Left renal pelvis (tissue), 4 donors: ENCODE data around the gene RBPJ. TPM values are rescaled to one million over a fixed set of nuclear protein-coding genes. Genes with fewer than 3 reads are reported as not detected.

ENCODE experiments used
- DNase-seq, 4 donors: peaks; one replicate each; pipeline ENCODE4 v3.0.0-alpha.2; 2013; ENCODE audit warnings: low read depth in 4 of 4, low spot score in 3 of 4
- polyA plus RNA-seq, 4 donors: library from polyadenylated mRNA; unstranded; fragments of 120-200 nt; gene quantifications; one replicate each; pipeline ENCODE4 v1.2.1, GENCODE V29; 2013; ENCODE audit not compliant: insufficient read length in 4 of 4

RBPJ gene
- polyA plus RNA-seq, 4 donors, result 80.2 to 106 (median 85.4) TPM

DNA sequence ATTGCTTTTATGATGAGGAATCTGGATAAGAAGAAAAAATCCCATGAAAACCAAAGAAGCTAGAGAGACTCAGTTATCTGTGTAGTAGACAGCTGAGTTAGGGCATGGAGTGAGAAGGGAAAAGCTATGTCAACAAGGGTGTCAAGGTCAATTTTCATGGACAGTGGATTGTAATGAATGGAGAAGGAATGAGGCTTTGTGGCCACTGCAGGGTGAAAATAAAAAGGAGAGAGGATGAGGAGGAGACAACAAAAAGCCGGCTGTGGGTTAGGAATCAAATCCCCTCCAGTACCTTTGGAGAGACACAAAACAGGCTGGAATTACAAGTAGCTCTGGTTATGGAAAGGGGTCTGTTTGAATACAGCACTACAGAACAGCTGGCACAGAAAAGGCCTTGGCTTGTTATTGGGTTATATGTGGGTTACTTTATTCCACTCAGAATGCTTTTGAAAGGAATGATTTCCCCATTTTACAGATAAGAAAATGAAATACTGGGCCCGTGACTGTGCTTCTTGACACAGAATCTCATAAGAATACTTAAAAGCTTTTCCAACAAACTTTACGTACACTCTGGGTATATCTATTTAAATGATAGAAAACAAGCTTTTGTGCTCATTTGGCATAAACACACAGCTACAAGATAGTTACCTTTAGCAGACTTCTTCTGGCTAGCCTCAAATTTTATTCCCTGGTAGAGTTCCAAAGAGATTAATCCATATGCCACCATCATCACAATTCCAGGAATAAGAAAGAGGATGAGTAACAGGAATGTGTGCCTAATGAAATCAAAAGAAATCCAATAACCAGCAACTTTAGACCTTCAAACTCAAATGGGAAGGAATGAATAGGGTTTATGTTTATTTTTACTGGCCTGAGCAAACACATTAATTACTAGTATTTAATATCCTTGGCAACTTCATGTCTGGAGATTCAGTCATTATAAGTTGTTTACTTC lies 162.0 kb downstream of the RBPJ start:
- DNase-seq, result no peak

DNA sequence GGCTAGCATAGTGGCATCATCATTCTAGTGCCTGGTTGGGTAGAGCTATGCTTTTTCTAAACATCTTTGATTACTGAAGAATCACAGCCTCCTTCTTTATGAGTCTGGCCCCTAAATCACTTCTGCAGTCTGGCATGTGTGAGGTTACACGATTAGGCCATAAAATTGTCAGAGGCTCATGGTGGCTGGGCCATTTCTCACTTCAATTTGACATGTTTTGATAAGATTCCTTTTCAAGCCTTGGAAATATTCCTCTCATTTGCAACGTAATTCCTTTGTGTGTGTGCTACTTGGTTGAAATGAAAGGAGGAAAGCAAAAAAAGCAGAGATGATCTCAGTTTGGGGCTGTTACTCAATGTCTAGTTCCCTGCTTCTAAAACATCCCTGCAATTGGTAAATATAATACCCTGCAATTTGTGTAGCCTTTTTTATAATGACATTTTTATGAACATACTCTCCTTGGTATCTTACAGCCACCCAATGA lies 163.3 kb downstream of the RBPJ start:
- DNase-seq, result peak in 1 of 4 donors; percentile 32

DNA sequence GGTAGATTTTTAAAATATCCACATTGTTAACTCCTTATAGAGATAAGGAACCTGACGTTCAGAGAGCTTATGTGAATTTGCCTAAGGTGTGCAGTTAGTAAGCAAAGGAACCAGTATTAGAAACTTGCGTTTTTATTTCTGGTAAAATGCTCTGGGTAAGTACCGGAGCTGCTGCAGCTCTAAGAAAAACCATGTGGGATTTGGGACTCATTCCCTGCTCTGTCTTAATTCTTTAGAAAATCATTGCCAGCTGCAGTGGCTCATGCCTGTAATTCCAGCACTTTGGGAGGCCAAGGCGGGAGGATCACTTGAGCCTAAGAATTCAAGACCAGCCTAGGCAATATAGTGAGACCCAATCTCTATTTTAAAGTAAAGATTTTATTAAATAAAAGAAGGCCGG lies 163.7 kb downstream of the RBPJ start:
- DNase-seq, result no peak

Other genes with a start within 250 kb of the RBPJ start
- under 1 TPM in 2 of 4 donors, not detected in 2; 0.08 to 0.10 TPM for gene CCKAR, start 169.5 kb downstream of the RBPJ start, polyA plus RNA-seq